Cerebellar cortex (tissue), 1 donor: ENCODE data around the gene CMTM4.
"Not testable (repeated sequence)": the region's sequence is repeated elsewhere in the genome, so short reads cannot be mapped to it uniquely, and the experiment has no call there.

ENCODE experiments used
- DNase-seq: peaks from one replicate; pipeline ENCODE4 v3.0.0-alpha.2; 2015; ENCODE audit warnings: low spot score

CMTM4 gene

DNA sequence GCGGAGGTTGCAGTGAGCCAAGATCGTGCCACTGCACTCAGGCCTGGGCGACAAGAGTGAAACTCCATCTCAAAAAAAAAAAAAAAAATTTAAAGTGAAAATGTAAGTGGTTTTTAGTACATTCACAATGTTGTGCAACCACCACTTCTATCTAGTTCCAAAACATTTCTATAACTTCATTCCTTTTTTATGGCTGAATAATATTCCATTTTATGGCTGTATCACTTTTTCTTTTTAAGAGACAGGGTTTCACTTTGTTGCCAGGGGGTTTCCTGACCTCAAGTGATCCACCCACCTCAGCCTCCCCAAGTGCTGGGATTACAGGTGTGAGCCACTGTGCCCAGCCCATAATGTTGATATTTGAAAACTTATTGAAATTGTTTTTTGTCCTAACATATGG is 103.7 kb downstream of the CMTM4 start:
- DNase-seq = no peak

DNA sequence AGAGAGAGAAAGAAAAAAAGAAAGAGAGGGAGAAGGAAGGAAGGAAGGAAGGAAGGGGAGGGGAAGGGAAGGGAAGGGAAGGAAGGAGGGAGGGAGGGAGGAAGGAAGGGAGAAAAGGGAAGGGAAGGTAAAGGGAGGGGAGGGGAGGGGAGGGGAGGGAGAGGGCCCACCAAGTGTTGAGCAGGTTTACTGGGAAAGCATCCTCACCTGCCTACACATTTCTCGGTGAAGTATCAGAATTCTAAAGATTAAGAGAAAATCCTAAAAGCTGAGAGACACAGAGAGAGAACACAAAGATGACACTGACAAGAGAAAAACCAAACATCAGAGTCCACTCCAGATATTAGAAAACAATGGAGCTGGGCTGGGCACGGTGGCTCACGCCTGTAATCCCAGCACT is 104.3 kb downstream of the CMTM4 start:
- DNase-seq = no peak

DNA sequence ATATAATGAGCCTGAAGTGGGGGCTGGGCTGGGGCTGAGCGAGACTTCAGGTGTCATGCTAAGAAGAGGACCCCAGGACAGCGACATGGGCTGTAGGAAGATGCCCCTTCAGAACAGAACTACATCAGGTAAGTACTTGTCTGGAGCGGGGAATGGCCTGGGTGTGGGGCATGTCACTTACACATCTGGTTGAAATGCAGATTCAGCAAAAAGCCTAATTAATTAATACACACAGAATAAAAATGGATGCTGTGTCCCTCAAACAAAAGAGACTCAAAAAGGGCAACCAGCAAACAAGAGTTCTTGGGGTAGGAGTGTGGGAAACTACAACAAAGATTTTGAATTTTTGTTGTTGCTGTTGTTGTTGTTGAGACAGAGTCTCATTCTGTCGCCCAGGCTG is 105.5 kb downstream of the CMTM4 start:
- no peak for DNase-seq

DNA sequence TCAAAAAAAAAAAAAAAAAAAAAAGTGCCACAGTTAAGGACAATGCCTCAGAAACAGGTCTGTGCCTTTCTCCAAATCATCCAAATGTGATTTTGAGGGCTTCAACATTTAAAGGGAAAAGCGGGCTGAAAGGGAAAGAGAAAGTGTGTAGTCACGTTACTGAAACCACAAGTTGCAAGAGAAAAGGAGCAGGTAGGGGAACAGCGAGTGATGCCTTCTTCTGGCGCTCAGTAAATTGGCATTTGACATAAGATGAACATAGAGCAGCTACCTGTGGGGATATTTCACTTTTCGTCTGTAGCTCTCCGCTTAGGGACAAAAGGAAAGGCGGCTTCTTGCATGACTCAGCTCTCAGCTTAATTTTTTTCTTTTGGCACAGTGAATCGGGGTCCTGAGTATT is 106.2 kb downstream of the CMTM4 start:
- no peak for DNase-seq

DNA sequence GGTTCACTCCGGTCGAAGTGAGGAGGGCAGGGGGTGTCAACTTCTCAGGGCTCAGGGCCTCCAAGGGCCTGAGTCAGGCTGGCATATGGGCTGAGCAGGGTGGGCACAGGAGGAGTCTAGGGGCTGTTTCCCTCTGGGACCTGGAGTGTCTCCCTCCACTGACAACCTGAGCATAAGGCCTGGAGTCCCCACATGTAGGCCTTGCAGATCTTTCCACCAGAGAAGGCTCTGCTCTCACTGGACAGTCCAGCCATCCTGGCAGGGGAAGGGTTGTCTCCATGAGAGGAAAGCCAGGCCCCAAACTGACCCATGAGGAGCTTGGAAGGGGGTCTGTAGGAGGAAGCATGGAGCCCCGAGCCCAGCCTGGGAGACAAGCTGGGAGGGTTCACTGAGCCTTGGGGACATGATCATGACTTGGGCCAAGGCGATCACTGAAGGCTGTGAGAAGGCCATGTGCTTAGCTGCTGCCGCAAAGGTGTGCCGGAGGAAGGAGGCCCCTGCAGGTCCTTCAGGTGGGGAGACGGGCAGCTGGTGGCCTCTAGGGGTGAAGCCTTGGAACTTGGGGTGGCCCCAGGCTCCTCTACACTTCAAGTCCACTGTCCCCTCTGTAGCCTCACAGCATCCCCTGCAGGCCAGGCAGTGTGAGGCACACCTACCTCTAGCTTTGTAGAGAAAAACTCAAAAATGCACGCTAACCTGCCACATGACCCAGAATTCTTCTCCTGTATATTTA is 107.4 kb downstream of the CMTM4 start:
- DNase-seq = peak; percentile 56

DNA sequence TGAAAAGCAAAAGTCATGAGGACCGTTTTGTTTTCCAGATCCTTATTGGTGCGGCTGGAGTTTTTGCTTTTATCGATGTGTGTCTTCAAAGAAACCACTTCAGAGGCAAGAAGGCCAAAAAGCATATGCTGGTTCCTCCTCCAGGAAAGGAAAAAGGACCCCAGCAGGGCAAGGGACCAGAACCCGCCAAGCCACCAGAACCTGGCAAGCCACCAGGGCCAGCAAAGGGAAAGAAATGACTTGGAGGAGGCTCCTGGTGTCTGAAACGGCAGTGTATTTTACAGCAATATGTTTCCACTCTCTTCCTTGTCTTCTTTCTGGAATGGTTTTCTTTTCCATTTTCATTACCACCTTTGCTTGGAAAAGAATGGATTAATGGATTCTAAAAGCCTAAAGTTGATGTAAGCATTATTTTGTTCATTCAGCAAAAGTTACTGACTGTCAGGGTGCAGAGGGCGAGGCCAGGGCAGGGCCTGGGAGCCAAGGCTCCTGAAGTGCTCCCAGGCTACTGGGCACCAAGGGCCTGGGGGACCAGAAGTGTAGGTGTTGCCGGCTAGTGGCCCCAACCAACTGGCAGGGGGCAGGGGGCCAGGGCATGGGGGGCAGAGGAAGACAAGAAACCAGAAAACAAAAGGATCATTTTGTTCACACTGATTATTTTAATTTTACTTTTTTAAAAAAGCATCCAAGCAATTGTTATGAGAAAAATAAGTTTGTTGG is 108.5 kb downstream of the CMTM4 start:
- no peak for DNase-seq

DNA sequence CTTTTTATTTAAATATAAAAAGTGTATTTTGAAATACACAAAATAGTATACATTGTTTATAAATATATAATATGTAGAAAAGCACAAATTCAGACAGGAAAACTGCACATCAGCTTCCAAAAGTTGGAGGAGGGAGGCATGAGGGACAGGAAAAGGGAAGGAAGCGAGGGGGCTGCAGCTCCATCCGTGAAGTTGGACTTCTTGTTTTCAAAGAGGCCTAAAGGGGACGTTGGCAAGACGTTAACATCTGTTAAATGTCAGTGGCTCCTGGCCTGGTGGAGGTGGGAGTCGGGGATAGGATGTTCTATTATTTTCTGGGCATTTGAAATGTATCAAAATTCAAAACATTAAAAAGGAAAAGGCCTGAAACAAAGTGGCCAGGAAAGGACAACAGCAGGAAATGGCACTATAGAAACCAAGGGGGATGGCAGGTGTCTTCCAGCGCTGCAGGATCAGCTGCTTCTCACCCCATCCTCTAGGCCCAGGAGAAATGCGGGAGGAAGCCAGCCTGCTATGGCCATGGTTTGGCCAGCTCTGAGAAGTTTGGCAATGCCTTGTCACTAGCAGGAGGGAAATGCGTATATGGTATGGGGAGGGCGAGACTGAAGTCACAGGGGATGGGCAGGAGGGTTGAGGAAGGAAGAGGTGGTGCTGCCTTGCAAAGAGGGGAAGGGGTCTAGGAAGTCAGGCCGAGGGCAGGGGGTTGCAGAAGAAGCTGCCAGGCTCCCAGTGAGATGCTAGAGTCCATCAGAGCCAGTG is 110.9 kb downstream of the CMTM4 start:
- no peak for DNase-seq

DNA sequence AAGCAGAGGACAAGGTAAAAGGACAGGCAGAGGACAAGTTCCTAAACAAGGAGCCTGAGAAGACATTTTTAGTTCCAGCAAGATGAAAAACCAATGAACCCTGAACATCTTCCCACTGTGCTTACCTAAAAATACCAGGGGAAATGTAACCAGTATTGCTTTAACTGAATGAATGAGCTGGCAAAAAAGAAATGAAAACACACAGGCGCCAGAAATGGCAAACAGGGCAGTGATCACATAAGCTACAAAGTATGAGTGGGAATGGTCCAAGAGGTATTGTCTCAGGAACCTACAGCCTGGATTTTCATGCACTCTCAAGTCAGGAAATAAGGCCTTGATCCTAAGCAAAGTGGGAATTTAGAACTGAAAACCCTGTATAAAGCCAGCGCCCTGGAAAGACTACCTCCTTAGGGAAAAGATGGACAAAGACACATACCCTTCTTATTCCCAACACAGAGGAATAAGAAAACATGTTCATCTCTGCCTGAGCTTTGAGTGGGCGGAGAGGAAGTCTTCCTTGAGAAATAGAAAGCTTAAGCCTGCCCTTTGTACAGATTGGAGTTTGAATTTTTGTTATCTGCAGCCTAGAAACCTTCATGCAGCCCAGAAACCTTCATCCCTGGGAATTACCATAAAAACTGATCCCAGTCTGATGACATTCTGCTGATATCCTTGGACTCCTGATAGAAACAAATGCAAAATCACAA is 115.1 kb downstream of the CMTM4 start:
- DNase-seq = no peak

DNA sequence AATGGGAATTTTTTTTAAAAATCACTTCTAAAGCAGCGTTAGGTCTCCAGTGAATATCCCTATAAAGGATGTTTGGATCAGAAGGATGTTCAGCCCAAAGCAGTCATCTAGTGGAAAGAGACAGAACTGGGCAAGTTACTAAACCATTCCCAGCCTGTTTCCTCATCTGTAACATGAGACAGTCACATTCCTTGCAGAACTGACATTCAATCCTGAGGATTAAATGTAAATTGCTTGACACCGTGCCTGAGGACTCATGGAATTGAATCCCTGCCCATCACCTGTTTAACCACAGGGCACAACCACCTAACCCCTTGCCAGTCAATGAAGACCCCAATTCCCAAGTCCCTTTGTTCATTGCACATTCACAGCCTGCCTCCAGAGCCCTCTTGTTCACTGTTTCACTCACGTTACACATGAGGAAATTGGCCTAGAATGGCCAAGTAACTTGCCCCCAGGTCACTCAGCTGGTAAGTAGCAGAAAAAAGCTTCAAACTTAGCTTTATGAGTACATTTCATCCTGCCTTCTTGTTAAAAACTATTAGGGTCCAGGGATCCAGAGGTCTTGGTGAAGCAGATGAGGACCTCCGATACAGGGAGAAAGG is 115.8 kb downstream of the CMTM4 start:
- DNase-seq = no peak

DNA sequence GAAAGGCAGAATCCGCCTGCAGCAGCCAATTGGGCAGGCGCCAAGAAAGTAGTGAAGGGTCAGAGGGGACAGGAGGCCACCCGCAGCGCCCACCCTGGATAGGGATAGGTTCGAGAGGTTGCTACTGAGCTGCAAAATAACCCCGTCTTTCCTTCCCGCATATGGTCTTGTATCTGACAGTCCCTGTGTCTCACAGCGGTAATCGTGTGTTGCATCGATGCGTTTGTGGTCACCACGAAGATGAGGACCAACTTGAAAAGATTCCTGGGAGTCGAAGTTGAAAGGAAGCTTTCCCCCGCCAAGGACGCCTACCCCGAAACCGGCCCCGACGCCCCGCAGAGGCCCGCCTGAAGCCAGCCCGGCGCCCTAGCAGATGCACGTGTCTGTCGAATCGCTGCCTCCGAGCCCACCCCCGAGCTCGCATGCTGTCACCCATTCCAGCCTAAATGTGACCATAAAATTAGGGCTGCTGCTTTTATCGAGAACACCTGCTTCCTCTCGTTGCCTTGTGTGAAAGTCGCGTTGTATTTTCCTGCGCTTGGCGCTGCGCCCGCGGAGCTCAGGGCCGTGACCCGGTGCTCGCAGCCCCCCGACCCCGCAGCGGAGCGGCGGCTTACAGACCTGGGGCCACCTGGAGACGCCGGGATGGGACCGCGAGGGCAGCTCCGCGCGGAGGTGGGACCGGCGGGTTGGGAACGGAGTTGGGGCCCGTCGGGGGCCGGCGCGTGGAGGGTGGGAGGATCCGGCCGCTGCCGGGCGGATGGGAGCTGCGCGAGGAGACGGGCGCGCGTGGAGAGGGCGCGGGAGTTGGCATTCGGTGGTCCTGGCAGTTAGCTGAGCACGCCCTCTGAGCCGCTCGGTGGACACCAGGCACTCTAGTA is 117.7 kb downstream of the CMTM4 start, which contains the start of gene CMTM2:
Gene CMTM2 (plus strand): TSS at position 813 of the 881 bp plus-strand sequence. CDS start 145 bp downstream, outside the sequence.
- DNase-seq = no peak

DNA sequence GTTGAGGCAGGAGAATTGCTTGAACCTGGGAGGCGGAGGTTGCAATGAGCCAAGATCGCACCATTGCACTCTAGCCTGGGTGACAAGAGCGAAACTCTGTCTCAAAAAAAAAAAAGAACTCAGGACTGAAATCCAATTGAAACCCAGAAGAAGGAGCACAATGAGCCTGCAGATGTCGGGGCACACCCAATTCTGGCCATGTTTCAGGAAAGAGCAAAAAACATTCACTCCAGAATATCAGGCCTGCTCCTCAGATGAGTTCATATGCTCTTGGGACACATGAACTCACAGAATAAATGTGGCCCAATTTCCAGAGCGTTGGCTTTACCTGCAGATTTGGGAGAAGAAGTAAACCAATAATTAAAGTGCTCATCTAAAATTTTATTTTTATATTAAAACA is 120.2 kb downstream of the CMTM4 start:
- DNase-seq = no peak

DNA sequence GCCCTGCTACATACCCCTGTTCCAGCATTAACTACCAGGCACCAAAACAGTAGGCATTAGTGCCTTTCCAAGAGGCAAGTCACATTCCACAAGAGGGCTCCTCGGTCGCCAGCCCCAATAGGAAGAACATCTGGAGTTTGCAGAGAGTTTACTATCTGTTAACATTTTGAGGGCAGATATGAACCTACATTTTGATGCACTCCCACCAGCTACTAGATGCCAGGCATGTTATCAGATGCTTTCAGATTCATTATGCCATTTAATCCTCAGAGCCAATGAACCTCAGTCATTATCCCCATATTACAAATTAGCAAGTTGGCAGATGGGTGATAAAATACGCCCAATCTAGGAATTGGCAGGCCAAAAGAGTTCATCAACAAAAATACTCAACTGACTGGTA is 121.5 kb downstream of the CMTM4 start:
- DNase-seq = no peak

DNA sequence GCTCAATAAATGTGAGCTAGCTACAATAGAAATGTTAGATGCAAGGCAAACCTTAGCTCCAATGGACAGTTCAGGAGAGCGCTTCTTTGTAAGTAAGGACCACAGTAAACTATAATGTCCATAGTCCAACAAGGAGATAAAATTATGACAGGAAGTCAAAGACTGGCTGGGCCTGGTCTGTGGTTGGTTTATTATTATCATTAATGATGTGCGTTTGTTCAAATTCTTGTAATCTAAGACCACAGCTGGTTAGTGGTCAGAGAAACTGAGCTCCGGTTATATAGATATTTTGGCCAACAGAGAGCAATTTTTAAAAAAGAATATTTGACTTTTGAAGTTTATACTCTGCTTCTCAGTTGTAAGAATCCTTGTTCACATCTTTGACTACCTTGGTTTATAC is 122.0 kb downstream of the CMTM4 start:
- no peak for DNase-seq

DNA sequence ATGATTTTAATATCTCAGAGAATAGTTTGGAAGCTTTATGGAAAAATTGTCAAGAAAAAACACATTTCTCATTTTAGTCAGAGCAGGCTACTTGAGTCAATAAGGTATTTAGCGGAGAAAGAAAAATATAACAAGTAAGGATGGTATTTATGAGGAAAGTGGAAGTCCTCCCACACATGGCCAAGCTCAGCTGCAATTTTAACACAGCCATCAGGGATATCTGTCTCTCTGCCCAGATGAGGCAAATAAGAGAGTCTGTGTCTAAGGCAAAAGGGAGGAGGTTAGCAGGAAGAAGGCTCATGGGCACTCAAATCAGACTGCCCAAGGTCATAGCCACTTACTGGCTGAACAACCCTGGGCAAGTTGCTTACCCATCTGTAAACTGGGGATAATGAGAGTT is 122.5 kb downstream of the CMTM4 start:
- no peak for DNase-seq

DNA sequence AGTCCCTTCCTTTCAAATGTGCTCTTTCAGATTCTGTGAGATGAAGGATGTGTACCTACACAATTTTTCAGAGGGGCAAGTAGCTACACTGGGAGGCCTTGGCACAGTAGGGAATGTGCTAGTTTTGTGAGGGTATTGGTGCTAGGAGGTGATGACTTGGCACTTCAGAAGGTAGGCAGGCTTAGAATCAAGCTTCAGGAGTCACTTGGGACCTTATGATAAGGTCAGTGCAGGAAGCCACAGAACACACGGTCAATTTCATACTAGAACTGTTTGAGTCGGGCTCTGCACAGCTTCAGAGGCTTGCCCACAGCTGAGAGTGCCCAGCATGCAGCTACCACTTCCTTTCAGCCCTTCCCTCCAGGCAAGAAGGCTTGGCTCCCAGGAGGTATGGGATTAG is 124.2 kb downstream of the CMTM4 start:
- DNase-seq = no peak

DNA sequence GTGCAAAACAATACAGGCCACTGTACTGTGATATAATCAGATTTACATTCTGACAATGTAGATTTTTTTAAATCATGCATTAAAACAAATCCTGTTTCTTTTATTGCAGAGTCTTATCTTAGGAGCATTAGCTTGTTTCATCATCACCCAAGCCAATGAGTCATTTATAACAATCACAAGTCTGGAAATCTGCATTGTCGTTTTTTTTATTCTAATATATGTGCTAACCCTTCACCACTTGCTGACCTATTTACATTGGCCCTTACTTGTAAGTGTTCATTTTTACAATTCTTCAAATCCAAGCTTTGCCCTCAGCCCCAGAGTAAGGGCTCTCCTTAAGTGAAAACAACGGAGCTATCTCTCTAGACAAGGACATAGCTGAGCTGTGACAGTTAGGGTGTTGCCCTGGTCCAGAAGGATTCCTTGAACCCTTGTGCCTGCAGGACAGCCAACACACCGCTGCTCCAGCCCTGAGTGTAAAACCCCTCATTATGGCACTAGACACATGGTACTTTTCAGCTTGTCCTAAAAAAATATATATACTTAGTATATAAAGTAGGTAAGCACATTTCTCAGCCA is 126.6 kb downstream of the CMTM4 start:
- no peak for DNase-seq

DNA sequence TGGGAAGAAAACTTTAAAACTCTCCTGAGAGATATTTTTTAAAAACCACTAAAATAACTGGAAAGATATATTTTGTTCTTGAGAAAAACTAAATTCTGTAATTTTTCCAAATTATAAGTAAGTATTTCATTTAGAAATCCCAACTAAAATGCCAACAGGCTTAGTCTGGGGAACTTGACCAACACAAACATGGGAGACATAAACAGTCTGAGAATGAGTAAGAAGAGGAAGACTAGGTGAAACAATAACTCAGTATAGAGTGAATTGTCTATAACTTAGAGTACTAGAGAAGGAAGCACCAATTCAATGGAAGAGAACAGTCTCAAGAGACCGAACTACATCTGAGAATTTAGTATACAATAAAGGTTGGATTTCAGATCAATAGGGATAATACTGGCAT is 127.4 kb downstream of the CMTM4 start:
- DNase-seq = no peak

DNA sequence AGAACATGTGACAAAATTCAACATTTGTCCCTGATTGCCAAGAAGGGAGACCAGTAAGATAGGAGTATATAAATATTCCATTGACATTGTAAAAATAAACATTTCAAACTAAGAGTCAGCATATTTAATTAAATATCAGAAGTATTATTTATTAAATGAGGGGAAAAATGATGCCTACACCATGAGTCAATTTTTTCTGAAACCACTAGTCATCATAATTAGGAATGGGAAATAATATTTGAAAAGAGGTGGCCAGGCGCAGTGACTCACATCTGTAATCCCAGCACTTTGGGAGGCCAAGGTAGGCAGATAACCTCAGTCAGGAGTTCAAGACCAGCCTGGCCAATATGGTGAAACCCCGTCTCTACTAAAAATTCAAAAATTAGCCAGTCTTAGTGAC is 128.2 kb downstream of the CMTM4 start:
- DNase-seq = no peak

DNA sequence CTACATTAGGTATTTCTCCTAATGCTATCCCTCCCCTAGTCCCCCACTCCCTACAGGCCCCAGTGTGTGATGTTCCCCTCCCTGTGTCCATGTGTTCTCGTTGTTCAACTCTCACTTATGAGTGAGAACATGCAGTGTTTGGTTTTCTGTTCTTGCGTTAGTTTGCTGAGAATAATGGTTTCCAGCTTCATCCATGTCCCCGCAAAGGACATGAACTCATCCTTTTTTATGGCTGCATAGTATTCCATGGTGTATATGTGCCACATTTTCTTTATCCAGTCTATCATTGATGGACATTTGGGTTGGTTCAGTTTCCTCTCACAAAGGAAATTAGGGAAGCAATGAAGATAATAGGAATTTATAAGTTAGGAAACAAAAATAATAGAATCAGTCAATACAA is 129.3 kb downstream of the CMTM4 start:
- not testable (repeated sequence) for DNase-seq
